H1 (cell line): ENCODE results near the gene CNFN. TPM values are rescaled to one million over a fixed set of nuclear protein-coding genes. Genes with fewer than 3 reads are reported as not detected.

Experiments
- CTCF ChIA-PET: fragments of 300-600 bp; sonication (Branson Sonifier 250); formaldehyde crosslinking; loops from one replicate; lab custom pipeline; 2021; ENCODE audit not compliant: partially characterized antibody; lab: Charles Lee
- POLR2A ChIA-PET: fragments of 300-600 bp; sonication (Branson Sonifier 250); formaldehyde crosslinking; loops from one replicate; lab custom pipeline; 2021; ENCODE audit warnings: inconsistent platforms; ENCODE audit not compliant: partially characterized antibody; lab: Charles Lee
- DNase-seq, 2 experiments: peaks; one replicate each; pipeline versions ENCODE4 v3.0.0 to v3.0.0-alpha.2; 2010 to 2022; ENCODE audit warnings: low spot score in 2 of 2, low read depth in 1 of 2, mixed read lengths in 1 of 2
- FAIRE-seq: peaks from 2 replicates; lab custom pipeline; 2011; peaks lifted over from hg19 to GRCh38; lab: Jason Lieb, UNC
- H2AFZ ChIP-seq: 2 replicates; pipeline ENCODE4 v1.8.1; 2012; ENCODE audit warnings: low read length, inconsistent platforms
- H2AK5ac ChIP-seq: 2 replicates; pipeline ENCODE4 v1.6.1; 2013; ENCODE audit warnings: low read depth, low read length
- H2BK120ac ChIP-seq: replicated peaks from 2 replicates; pipeline ENCODE3; 2013; ENCODE audit warnings: low read depth, low read length, inconsistent platforms
- H2BK12ac ChIP-seq: 2 replicates; pipeline ENCODE4 v1.6.1; 2013; ENCODE audit warnings: low read depth, low read length
- H2BK15ac ChIP-seq: 2 replicates; pipeline ENCODE4 v1.6.1; 2013; ENCODE audit warnings: low read length
- H2BK20ac ChIP-seq: 2 replicates; pipeline ENCODE4 v1.6.1; 2013; ENCODE audit warnings: low read length
- H2BK5ac ChIP-seq: 2 replicates; pipeline ENCODE4 v1.6.1; 2013; ENCODE audit warnings: low read depth, low read length
- H3K14ac ChIP-seq: 2 replicates; pipeline ENCODE4 v1.6.1; 2013; ENCODE audit warnings: inconsistent platforms; ENCODE audit not compliant: insufficient read length
- H3K18ac ChIP-seq: 2 replicates; pipeline ENCODE4 v1.6.1; 2013; ENCODE audit warnings: low read length; ENCODE audit errors: extremely low read depth
- H3K23ac ChIP-seq: 2 replicates; pipeline ENCODE4 v1.6.1; 2013; ENCODE audit warnings: inconsistent platforms; ENCODE audit not compliant: insufficient read length
- H3K23me2 ChIP-seq: 2 replicates; pipeline ENCODE4 v1.6.1; 2013; ENCODE audit warnings: low read depth, low read length
- H3K27ac ChIP-seq: 2 replicates; pipeline ENCODE4 v1.6.1; 2011; ENCODE audit warnings: low read depth, low read length, inconsistent platforms
- H3K27me3 ChIP-seq, 4 experiments: replicated peaks in 1 of 4; 1 replicate in 1 of 4; 2 replicates in 3 of 4; pipeline versions ENCODE4 v1.6.1 to v1.8.1; 2011 to 2013; ENCODE audit warnings: low read length in 3 of 4, mild to moderate bottlenecking in 3 of 4, inconsistent platforms in 2 of 4, mixed read lengths in 2 of 4, moderate library complexity in 1 of 4; ENCODE audit not compliant: control insufficient read depth in 3 of 4, insufficient read depth in 3 of 4; ENCODE audit errors: extremely low read depth in 1 of 4
- H3K36me3 ChIP-seq, 4 experiments: 2 replicates each; pipeline versions ENCODE4 v1.6.1 to v1.8.1; 2011 to 2013; ENCODE audit warnings: mild to moderate bottlenecking in 4 of 4, low read length in 3 of 4, moderate library complexity in 2 of 4, control low read depth in 1 of 4, inconsistent platforms in 1 of 4; ENCODE audit not compliant: insufficient read depth in 4 of 4, control insufficient read depth in 2 of 4
- H3K4ac ChIP-seq: replicated peaks from 2 replicates; pipeline ENCODE3; 2013; ENCODE audit warnings: low read length, low read depth, mixed read lengths, inconsistent platforms; ENCODE audit not compliant: insufficient read length
- H3K4me1 ChIP-seq, 4 experiments: replicated peaks in 1 of 4; 1 replicate in 1 of 4; 2 replicates in 3 of 4; pipeline versions ENCODE4 v1.6.1 to v1.8.1; 2011 to 2013; ENCODE audit warnings: low read length in 3 of 4, inconsistent platforms in 2 of 4, mixed read lengths in 1 of 4; ENCODE audit not compliant: insufficient read depth in 4 of 4, control insufficient read depth in 3 of 4
- H3K4me2 ChIP-seq, 2 experiments: 2 replicates each; pipeline versions ENCODE4 v1.6.1 to v1.8.1; 2011 to 2013; ENCODE audit warnings: low read depth in 2 of 2, low read length in 2 of 2, control low read depth in 1 of 2, inconsistent platforms in 1 of 2, mild to moderate bottlenecking in 1 of 2; ENCODE audit not compliant: insufficient read depth in 1 of 2
- H3K4me3 ChIP-seq, 4 experiments: fragments of 200-600, 300-600 bp in 1 of 4; sonication (generic), shearing (Covaris generic), sonication (Bioruptor Twin) in 1 of 4; 2 replicates each; pipeline versions ENCODE4 v1.5.1 to v1.8.1; 2011 to 2016; ENCODE audit warnings: low read length in 4 of 4, low read depth in 3 of 4, control low read depth in 2 of 4, inconsistent platforms in 2 of 4, mild to moderate bottlenecking in 2 of 4, mixed read lengths in 1 of 4, moderate library complexity in 1 of 4; ENCODE audit not compliant: insufficient read depth in 2 of 4; ENCODE audit errors: extremely low read depth in 1 of 4
- H3K56ac ChIP-seq: replicated peaks from 2 replicates; pipeline ENCODE3; 2013; ENCODE audit warnings: low read depth, mild to moderate bottlenecking, mixed read lengths, low read length, inconsistent platforms; ENCODE audit not compliant: insufficient read length
- H3K79me1 ChIP-seq: 2 replicates; pipeline ENCODE4 v1.6.1; 2013; ENCODE audit warnings: low read depth, low read length, control low read depth
- H3K79me2 ChIP-seq, 2 experiments: 2 replicates each; pipeline versions ENCODE4 v1.6.1 to v1.8.1; 2012 to 2013; ENCODE audit warnings: low read length in 2 of 2, mild to moderate bottlenecking in 2 of 2, inconsistent platforms in 1 of 2; ENCODE audit not compliant: insufficient read depth in 2 of 2, control insufficient read depth in 1 of 2
- H3K9ac ChIP-seq, 4 experiments: replicated peaks in 1 of 4; 1 replicate in 1 of 4; 2 replicates in 3 of 4; pipeline versions ENCODE4 v1.6.1 to v1.8.1; 2011 to 2013; ENCODE audit warnings: low read depth in 3 of 4, low read length in 3 of 4, control low read depth in 2 of 4, mild to moderate bottlenecking in 2 of 4, moderate library complexity in 2 of 4, inconsistent platforms in 1 of 4; ENCODE audit errors: extremely low read depth in 1 of 4
- H3K9me3 ChIP-seq, 2 experiments: 2 replicates each; pipeline versions ENCODE4 v1.6.1 to v1.8.1; 2012 to 2013; ENCODE audit warnings: mild to moderate bottlenecking in 2 of 2, moderate library complexity in 2 of 2, control low read depth in 1 of 2, inconsistent platforms in 1 of 2, low read depth in 1 of 2, low read length in 1 of 2, mixed read lengths in 1 of 2; ENCODE audit not compliant: insufficient read depth in 2 of 2
- H4K20me1 ChIP-seq, 2 experiments: replicated peaks in 1 of 2; 2 replicates each; pipeline versions ENCODE3 to v1.8.1; 2011 to 2013; ENCODE audit warnings: inconsistent platforms in 2 of 2, low read length in 2 of 2, mild to moderate bottlenecking in 1 of 2; ENCODE audit not compliant: insufficient read depth in 2 of 2, control insufficient read depth in 1 of 2
- H4K5ac ChIP-seq: 2 replicates; pipeline ENCODE4 v1.6.1; 2013; ENCODE audit warnings: low read length, low read depth, mixed read lengths, inconsistent platforms; ENCODE audit not compliant: insufficient read length
- H4K8ac ChIP-seq: 2 replicates; pipeline ENCODE4 v1.8.0; 2013; ENCODE audit warnings: mild to moderate bottlenecking, moderate library complexity, low read length, inconsistent platforms; ENCODE audit not compliant: insufficient read depth; ENCODE audit errors: extremely low read depth
- H4K91ac ChIP-seq: replicated peaks from 2 replicates; pipeline ENCODE3; 2013; ENCODE audit warnings: low read length, mixed read lengths, inconsistent platforms; ENCODE audit not compliant: insufficient read length
- GABPA ChIP-seq: IDR thresholded peaks from 2 replicates; pipeline ENCODE4 v1.6.1; 2011; ENCODE audit warnings: mild to moderate bottlenecking, low read length, moderate library complexity, borderline replicate concordance; ENCODE audit not compliant: insufficient read depth
- HDAC6 ChIP-seq: IDR thresholded peaks from one replicate; pipeline ENCODE4 v1.7.1; 2012; ENCODE audit warnings: low read depth, mild to moderate bottlenecking, inconsistent platforms, low read length, moderate library complexity
- WGBS, 2 experiments: shearing (Covaris generic) in 1 of 2; methylation state at CpG; one replicate each; pipeline versions ENCODE4 v1.1.6 to v1.1.7; 2013 to 2015; ENCODE audit warnings: low lambda C conversion rate in 2 of 2, mixed read lengths in 2 of 2, inconsistent platforms in 1 of 2, low coverage in 1 of 2, missing lambda C conversion rate in 1 of 2; ENCODE audit not compliant: insufficient replicate concordance in 2 of 2, insufficient coverage in 1 of 2, insufficient read length in 1 of 2; ENCODE audit errors: extremely low coverage in 1 of 2, missing lambda C conversion rate in 1 of 2; 5-methylcytosine and 5-hydroxymethylcytosine counted together
- polyA plus RNA-seq, 7 experiments: library from polyadenylated mRNA; depleted of rRNA in 3 of 7; stranded (reverse) in 5 of 7; unstranded in 2 of 7; fragments of >200 nt in 5 of 7; fragments of 200-250 nt in 2 of 7; gene quantifications; 1 replicate in 5 of 7; 2 replicates in 1 of 7; 4 replicates in 1 of 7; pipeline versions ENCODE4 v1.2.1 to v1.2.3, GENCODE V29; 2011 to 2013; ENCODE audit warnings: missing spikeins in 2 of 7, mixed read lengths in 2 of 7
- total RNA-seq: library from RNA; stranded (reverse); fragmentation: NEBNext Ultra II Directional; extraction: Animal tissue kit (Norgen Biotek cat#: 25700); gene quantifications from 2 replicates; pipeline ENCODE4 v1.2.1, GENCODE V29; 2021
- TF ChIP-seq, protein P1 (sequence below), 3 experiments: IDR thresholded peaks; 1 replicate in 2 of 3; 2 replicates in 1 of 3; pipeline versions ENCODE4 v1.5.1 to v1.6.1; 2011; ENCODE audit warnings: low read length in 3 of 3, mild to moderate bottlenecking in 3 of 3, inconsistent platforms in 2 of 3, low read depth in 1 of 3, moderate library complexity in 1 of 3; ENCODE audit not compliant: insufficient read depth in 1 of 3; ENCODE audit errors: control extremely low read depth in 1 of 3

The CNFN gene
- total and polyA plus RNA-seq, 2 of the 8 experiments (the other 6 are each of a cell fraction or from before 2014, with no cell fraction given), result 8.9 to 31.5 TPM

- no peak overlapping the region for H4K5ac ChIP-seq
- H3K79me2 ChIP-seq, result no peaks in the 10 kb centered on the region
- no peak overlapping the region for H2BK15ac ChIP-seq
- H3K4ac ChIP-seq, result no peak overlapping the region
- H3K14ac ChIP-seq, result no peak overlapping the region
- no peak overlapping the region for H2BK20ac ChIP-seq
- no peak overlapping the region for H3K4me2 ChIP-seq
- TF ChIP-seq, protein P1, sequence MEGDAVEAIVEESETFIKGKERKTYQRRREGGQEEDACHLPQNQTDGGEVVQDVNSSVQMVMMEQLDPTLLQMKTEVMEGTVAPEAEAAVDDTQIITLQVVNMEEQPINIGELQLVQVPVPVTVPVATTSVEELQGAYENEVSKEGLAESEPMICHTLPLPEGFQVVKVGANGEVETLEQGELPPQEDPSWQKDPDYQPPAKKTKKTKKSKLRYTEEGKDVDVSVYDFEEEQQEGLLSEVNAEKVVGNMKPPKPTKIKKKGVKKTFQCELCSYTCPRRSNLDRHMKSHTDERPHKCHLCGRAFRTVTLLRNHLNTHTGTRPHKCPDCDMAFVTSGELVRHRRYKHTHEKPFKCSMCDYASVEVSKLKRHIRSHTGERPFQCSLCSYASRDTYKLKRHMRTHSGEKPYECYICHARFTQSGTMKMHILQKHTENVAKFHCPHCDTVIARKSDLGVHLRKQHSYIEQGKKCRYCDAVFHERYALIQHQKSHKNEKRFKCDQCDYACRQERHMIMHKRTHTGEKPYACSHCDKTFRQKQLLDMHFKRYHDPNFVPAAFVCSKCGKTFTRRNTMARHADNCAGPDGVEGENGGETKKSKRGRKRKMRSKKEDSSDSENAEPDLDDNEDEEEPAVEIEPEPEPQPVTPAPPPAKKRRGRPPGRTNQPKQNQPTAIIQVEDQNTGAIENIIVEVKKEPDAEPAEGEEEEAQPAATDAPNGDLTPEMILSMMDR (IDR thresholded peaks at IDR 0.05; ENCODE audit: control extremely low read depth in 1 of 3, insufficient read depth in 1 of 3, low read depth in 1 of 3, low read length in 3 of 3), result no peak
- TF ChIP-seq HDAC6 (no peak), GABPA (no peak)
- TF ChIP-seq, all 59 proteins: peak for 0
- Histone ChIP-seq H2AK5ac (no peak overlapping the region), H3K23me2 (0 out of 2 replicates have a peak, but pooled peaks cover 2% of the 10 kb centered on the region), H3K56ac (no peak overlapping the region), H2BK120ac (no peak overlapping the region), H3K27me3 (peaks cover 0 to 19% (median 15%) of the 10 kb centered on the region in 4 experiments; a peak in 5 of 7 replicates), H4K20me1 (peaks cover 19 to 34% of the 10 kb centered on the region in 2 experiments), H4K91ac (no peak overlapping the region), H3K79me1 (no peaks in the 10 kb centered on the region), H2BK5ac (no peak overlapping the region), H3K23ac (no peak overlapping the region), H3K9me3 (no peaks in the 10 kb centered on the region), H3K9ac (no peak overlapping the region), H2BK12ac (no peak overlapping the region), H3K4me3 (no peak overlapping the region), H3K18ac (no peak overlapping the region), H2AFZ (no peak overlapping the region), H4K8ac (no peak overlapping the region), H3K36me3 (no peaks in the 10 kb centered on the region; a peak in 3 of 8 replicates), H3K4me1 (peaks cover 0 to 9% (median 1%) of the 10 kb centered on the region in 4 experiments; a peak in 2 of 7 replicates), H3K27ac (no peak overlapping the region)
- CTCF ChIA-PET, result interaction anchor here (0.9 to 6.6 kb wide), 3 partner anchors 9 to 17 kb away, joined by 3 to 38 read pairs (median 3); no protein-coding TSS in a partner anchor
- POLR2A ChIA-PET, result interaction anchor here (1.4 to 1.6 kb wide), 3 partner anchors 12 to 31 kb away, joined by 3 to 4 read pairs (median 3); no protein-coding TSS in a partner anchor
- WGBS, 2 experiments, result 95% methylated on average over 6 of the region's 6 CpGs; no CpG with 5 or more reads in 1 of the 2 experiments
- FAIRE-seq, result no peak
- DNase-seq, result no peak
Measured at GRCh38 chr19:42409477-42409876, 19.4 kb upstream of the CNFN start.
